GM10266 (cell line): ENCODE results near the gene CEP89.
"Not testable (repeated sequence)": the region's sequence is repeated elsewhere in the genome, so short reads cannot be mapped to it uniquely, and the experiment has no call there.

Experiments used
- DNase-seq: peaks from one replicate; pipeline ENCODE4 v3.0.0; 2012; ENCODE audit errors: extremely low spot score
- CTCF ChIP-seq: IDR thresholded peaks from 2 replicates; pipeline ENCODE4 v1.5.1; 2012; ENCODE audit warnings: mild to moderate bottlenecking, low read depth; ENCODE audit not compliant: control insufficient read depth, insufficient read depth; ENCODE audit errors: missing control alignments

Gene CEP89

GRCh38 chr19:32998722-32999121, 27.0 kb upstream of the CEP89 start:
- TF ChIP-seq CTCF = no peak
- DNase-seq = no peak

GRCh38 chr19:32997716-32998355, 26.1 kb upstream of the CEP89 start:
- no peak for TF ChIP-seq CTCF
- DNase-seq = no peak

GRCh38 chr19:32997061-32997464, 25.3 kb upstream of the CEP89 start:
- not testable (repeated sequence) for DNase-seq

GRCh38 chr19:32995966-32996365, 24.2 kb upstream of the CEP89 start:
- DNase-seq = not testable (repeated sequence)

- no peak for DNase-seq
- no peak for TF ChIP-seq CTCF
Measured at GRCh38 chr19:32988724-32989123, 17.0 kb upstream of the CEP89 start.

- DNase-seq = not testable (repeated sequence)
Measured at GRCh38 chr19:32988254-32988653, 16.5 kb upstream of the CEP89 start.

- DNase-seq = not testable (repeated sequence)
Measured at GRCh38 chr19:32982488-32982887, 10.7 kb upstream of the CEP89 start.

- not testable (repeated sequence) for DNase-seq
Measured at GRCh38 chr19:32979807-32980206, 8.0 kb upstream of the CEP89 start.

- not testable (repeated sequence) for DNase-seq
Measured at GRCh38 chr19:32977813-32978212, 6.1 kb upstream of the CEP89 start.

- DNase-seq = no peak
- TF ChIP-seq CTCF = no peak
Measured at GRCh38 chr19:32977280-32977679, 5.5 kb upstream of the CEP89 start.

- peak; percentile 59 for DNase-seq
- peak; percentile 72 for TF ChIP-seq CTCF
Measured at GRCh38 chr19:32976223-32976805, 4.6 kb upstream of the CEP89 start.
